Measurements from ENCODE around the gene SMOC2. TPM values are rescaled to one million over a fixed set of nuclear protein-coding genes. Genes with fewer than 3 reads are reported as not detected.
A peak's percentile ranks its signal among the peaks of the same experiment; 100 is the strongest.

SMOC2 gene
- total and polyA plus RNA-seq, 4 donors = 203 to 369 (median 266) TPM

GRCh38 chr6:168434505-168434904 lies 6.5 kb upstream of the SMOC2 start:
- Histone ChIP-seq H3K27ac (ENCODE audit: low read depth in 1 of 2, low read length in 2 of 2) (no peak overlapping the region), H3K36me3 (ENCODE audit: control insufficient read depth in 1 of 2, insufficient read depth in 2 of 2, low read length in 1 of 2) (no peaks in the 10 kb centered on the region), H3K4me3 (ENCODE audit: low read length in 2 of 2) (no peak overlapping the region), H3K9me3 (ENCODE audit: control insufficient read depth, low read length) (no peaks in the 10 kb centered on the region), H3K4me1 (ENCODE audit: control insufficient read depth in 1 of 2, insufficient read depth in 2 of 2, low read length in 2 of 2) (peaks cover 0 to 2% of the 10 kb centered on the region in 2 donors), H3K27me3 (ENCODE audit: control insufficient read depth in 1 of 2, insufficient read depth in 2 of 2, low read length in 1 of 2) (no peaks in the 10 kb centered on the region)
- 59 to 69% methylated on average over 6 of the region's 6 CpGs for WGBS, 2 donors
- no peak for ATAC-seq (ENCODE audit: low FRiP score)
- no peak for DNase-seq
- intact Hi-C loops (cut with DNase I) = no loop called here

- Histone ChIP-seq H3K9me3 (ENCODE audit: control insufficient read depth, low read length) (no peaks in the 10 kb centered on the region), H3K4me1 (ENCODE audit: control insufficient read depth in 1 of 2, insufficient read depth in 2 of 2, low read length in 2 of 2) (peaks cover 0 to 2% of the 10 kb centered on the region in 2 donors), H3K27me3 (ENCODE audit: control insufficient read depth in 1 of 2, insufficient read depth in 2 of 2, low read length in 1 of 2) (no peaks in the 10 kb centered on the region), H3K27ac (ENCODE audit: low read depth in 1 of 2, low read length in 2 of 2) (peak overlapping the region in 1 of 2 donors; percentile 49), H3K36me3 (ENCODE audit: control insufficient read depth in 1 of 2, insufficient read depth in 2 of 2, low read length in 1 of 2) (no peaks in the 10 kb centered on the region), H3K4me3 (ENCODE audit: low read length in 2 of 2) (no peak overlapping the region)
- 85 to 88% methylated on average over 9 of the region's 9 CpGs for WGBS, 2 donors
- intact Hi-C loops (cut with DNase I) = no loop called here
- DNase-seq = no peak
- ATAC-seq (ENCODE audit: low FRiP score) = no peak
These were observed 3.2 kb upstream of the SMOC2 start for GRCh38 chr6:168437751-168438150.

DNA sequence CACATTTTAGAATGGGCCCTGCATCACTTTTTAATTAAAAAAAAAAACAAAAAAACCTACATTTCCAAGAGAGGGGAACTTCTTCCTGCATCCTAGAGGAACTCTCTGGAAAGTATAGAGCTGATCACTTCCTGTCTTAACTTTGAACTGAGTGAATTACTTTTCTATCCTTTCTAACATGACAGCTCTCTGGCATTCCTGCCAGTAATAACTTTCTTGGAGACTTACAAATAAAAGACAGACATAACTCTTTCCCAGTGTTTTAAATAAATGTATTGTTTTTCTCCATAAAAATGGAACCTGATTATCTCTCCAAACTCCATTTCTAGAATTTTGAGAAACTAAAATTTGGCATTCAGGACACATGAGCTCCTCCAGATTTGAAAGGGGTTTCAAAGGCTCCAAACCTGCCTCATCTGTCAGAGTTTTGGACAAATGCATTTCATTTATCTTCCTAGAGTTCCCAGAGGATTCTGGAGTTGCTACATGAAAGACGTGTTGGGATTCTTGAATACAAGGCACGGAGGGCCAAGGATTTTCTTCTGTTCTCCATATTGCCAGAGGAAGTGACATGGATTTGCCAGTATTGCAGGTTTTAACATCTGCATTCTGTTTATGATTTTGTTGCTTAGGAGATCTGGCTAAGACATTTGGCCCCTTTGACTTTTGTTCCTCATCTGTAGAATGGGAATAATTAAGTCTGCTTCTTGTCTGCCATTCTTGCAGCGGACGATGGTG lies 2.0 kb upstream of the SMOC2 start:
- no peaks in the 10 kb centered on the region for H3K36me3 ChIP-seq (ENCODE audit: control insufficient read depth in 1 of 2, insufficient read depth in 2 of 2, low read length in 1 of 2)
- H3K9me3 ChIP-seq (ENCODE audit: control insufficient read depth, low read length) = no peaks in the 10 kb centered on the region
- WGBS, 2 donors = 31 to 33% methylated on average over 4 of the region's 4 CpGs
- intact Hi-C loops (cut with DNase I) = no loop called here
- peak overlapping the region; percentile 30 to 73 for H3K27ac ChIP-seq (ENCODE audit: low read depth in 1 of 2, low read length in 2 of 2)
- no peak for ATAC-seq (ENCODE audit: low FRiP score)
- H3K4me1 ChIP-seq (ENCODE audit: control insufficient read depth in 1 of 2, insufficient read depth in 2 of 2, low read length in 2 of 2) = peaks cover 2% of the 10 kb centered on the region in 2 donors
- H3K27me3 ChIP-seq (ENCODE audit: control insufficient read depth in 1 of 2, insufficient read depth in 2 of 2, low read length in 1 of 2) = no peaks in the 10 kb centered on the region
- no peak overlapping the region for H3K4me3 ChIP-seq (ENCODE audit: low read length in 2 of 2)
- DNase-seq = no peak

GRCh38 chr6:168439794-168440450 lies 1.1 kb upstream of the SMOC2 start:
- no peaks in the 10 kb centered on the region for H3K27me3 ChIP-seq (ENCODE audit: control insufficient read depth in 1 of 2, insufficient read depth in 2 of 2, low read length in 1 of 2)
- no peak overlapping the region for H3K4me3 ChIP-seq (ENCODE audit: low read length in 2 of 2)
- peak overlapping the region; percentile 31 to 76 for H3K27ac ChIP-seq (ENCODE audit: low read depth in 1 of 2, low read length in 2 of 2)
- DNase-seq (no peak), ATAC-seq (ENCODE audit: low FRiP score) (peak; percentile 9)
- intact Hi-C loops (cut with DNase I) = loop anchor here (2.0 to 5.0 kb wide), 3 partner anchors 53 to 87 kb away; no protein-coding TSS in a partner anchor
- H3K4me1 ChIP-seq (ENCODE audit: control insufficient read depth in 1 of 2, insufficient read depth in 2 of 2, low read length in 2 of 2) = peaks cover 2% of the 10 kb centered on the region in 2 donors
- no peaks in the 10 kb centered on the region for H3K36me3 ChIP-seq (ENCODE audit: control insufficient read depth in 1 of 2, insufficient read depth in 2 of 2, low read length in 1 of 2)
- WGBS, 2 donors = 2 to 5% methylated on average over 8 of the region's 8 CpGs
- no peaks in the 10 kb centered on the region for H3K9me3 ChIP-seq (ENCODE audit: control insufficient read depth, low read length)

- intact Hi-C loops (cut with DNase I) = loop anchor here (1.0 to 5.0 kb wide), 4 partner anchors 10 to 86 kb away; no protein-coding TSS in a partner anchor
- Histone ChIP-seq H3K27me3 (ENCODE audit: control insufficient read depth in 1 of 2, insufficient read depth in 2 of 2, low read length in 1 of 2) (no peaks in the 10 kb centered on the region), H3K27ac (ENCODE audit: low read depth in 1 of 2, low read length in 2 of 2) (peak overlapping the region; percentile 30 to 36), H3K9me3 (ENCODE audit: control insufficient read depth, low read length) (no peaks in the 10 kb centered on the region), H3K4me1 (ENCODE audit: control insufficient read depth in 1 of 2, insufficient read depth in 2 of 2, low read length in 2 of 2) (peaks cover 2% of the 10 kb centered on the region in 2 donors), H3K36me3 (ENCODE audit: control insufficient read depth in 1 of 2, insufficient read depth in 2 of 2, low read length in 1 of 2) (no peaks in the 10 kb centered on the region), H3K4me3 (ENCODE audit: low read length in 2 of 2) (peak overlapping the region; percentile 58 to 88)
- DNase-seq (no peak), ATAC-seq (ENCODE audit: low FRiP score) (peak; percentile 65)
- WGBS, 2 donors = 1% methylated on average over 86 to 87 of the region's 87 CpGs
These were observed 729 bp downstream of the SMOC2 start for GRCh38 chr6:168441434-168442391.

- no peaks in the 10 kb centered on the region for H3K36me3 ChIP-seq (ENCODE audit: control insufficient read depth in 1 of 2, insufficient read depth in 2 of 2, low read length in 1 of 2)
- no peaks in the 10 kb centered on the region for H3K27me3 ChIP-seq (ENCODE audit: control insufficient read depth in 1 of 2, insufficient read depth in 2 of 2, low read length in 1 of 2)
- no peak for ATAC-seq (ENCODE audit: low FRiP score)
- 8 to 9% methylated on average over 5 of the region's 5 CpGs for WGBS, 2 donors
- intact Hi-C loops (cut with DNase I) = loop anchor here (5.0 kb wide), 2 partner anchors 55 to 85 kb away; no protein-coding TSS in a partner anchor
- DNase-seq = no peak
- no peaks in the 10 kb centered on the region for H3K9me3 ChIP-seq (ENCODE audit: control insufficient read depth, low read length)
- H3K4me3 ChIP-seq (ENCODE audit: low read length in 2 of 2) = peak overlapping the region; percentile 58 to 88
- H3K4me1 ChIP-seq (ENCODE audit: control insufficient read depth in 1 of 2, insufficient read depth in 2 of 2, low read length in 2 of 2) = peaks cover 2% of the 10 kb centered on the region in 2 donors
- no peak overlapping the region for H3K27ac ChIP-seq (ENCODE audit: low read depth in 1 of 2, low read length in 2 of 2)
These were observed 1.7 kb downstream of the SMOC2 start for GRCh38 chr6:168442646-168443045.

- H3K4me3 ChIP-seq (ENCODE audit: low read length in 2 of 2) = no peak overlapping the region
- H3K9me3 ChIP-seq (ENCODE audit: control insufficient read depth, low read length) = no peaks in the 10 kb centered on the region
- H3K36me3 ChIP-seq (ENCODE audit: control insufficient read depth in 1 of 2, insufficient read depth in 2 of 2, low read length in 1 of 2) = no peaks in the 10 kb centered on the region
- H3K27me3 ChIP-seq (ENCODE audit: control insufficient read depth in 1 of 2, insufficient read depth in 2 of 2, low read length in 1 of 2) = no peaks in the 10 kb centered on the region
- DNase-seq (no peak), ATAC-seq (ENCODE audit: low FRiP score) (no peak)
- H3K4me1 ChIP-seq (ENCODE audit: control insufficient read depth in 1 of 2, insufficient read depth in 2 of 2, low read length in 2 of 2) = peaks cover 0 to 7% of the 10 kb centered on the region in 2 donors
- intact Hi-C loops (cut with DNase I) = no loop called here
- 54 to 67% methylated on average over 4 of the region's 4 CpGs for WGBS, 2 donors
- H3K27ac ChIP-seq (ENCODE audit: low read depth in 1 of 2, low read length in 2 of 2) = peak overlapping the region; percentile 31 to 87
These were observed 6.3 kb downstream of the SMOC2 start for GRCh38 chr6:168447282-168447681.

DNA sequence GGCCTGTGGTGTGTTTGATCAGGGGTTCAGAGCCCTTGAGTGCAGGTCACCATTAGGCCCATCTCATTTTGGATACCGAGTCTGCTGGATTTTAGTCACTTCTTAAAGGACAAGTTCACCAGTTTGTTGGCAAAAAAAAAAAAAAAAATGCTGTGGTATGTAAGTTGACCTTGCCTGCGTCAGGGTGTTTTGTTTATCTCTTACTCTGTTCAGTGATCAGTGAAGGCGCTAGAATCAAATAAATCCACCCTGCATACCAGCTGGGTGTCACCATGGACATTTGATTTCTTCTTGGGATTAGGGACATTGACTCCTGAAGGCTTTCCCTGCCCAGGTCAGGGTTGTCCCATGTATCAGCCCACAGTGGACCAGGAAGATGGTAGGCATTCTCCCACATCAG lies 6.7 kb downstream of the SMOC2 start:
- ATAC-seq (ENCODE audit: low FRiP score) (no peak), DNase-seq (no peak)
- 64 to 75% methylated on average over 3 of the region's 3 CpGs for WGBS, 2 donors
- Histone ChIP-seq H3K4me3 (ENCODE audit: low read length in 2 of 2) (no peak overlapping the region), H3K27ac (ENCODE audit: low read depth in 1 of 2, low read length in 2 of 2) (peak overlapping the region in 1 of 2 donors; percentile 31), H3K36me3 (ENCODE audit: control insufficient read depth in 1 of 2, insufficient read depth in 2 of 2, low read length in 1 of 2) (no peaks in the 10 kb centered on the region), H3K27me3 (ENCODE audit: control insufficient read depth in 1 of 2, insufficient read depth in 2 of 2, low read length in 1 of 2) (no peaks in the 10 kb centered on the region), H3K9me3 (ENCODE audit: control insufficient read depth, low read length) (no peaks in the 10 kb centered on the region), H3K4me1 (ENCODE audit: control insufficient read depth in 1 of 2, insufficient read depth in 2 of 2, low read length in 2 of 2) (peaks cover 0 to 7% of the 10 kb centered on the region in 2 donors)
- intact Hi-C loops (cut with DNase I) = no loop called here
